Measurements from ENCODE around the gene DIAPH2.

Gene DIAPH2

DNA sequence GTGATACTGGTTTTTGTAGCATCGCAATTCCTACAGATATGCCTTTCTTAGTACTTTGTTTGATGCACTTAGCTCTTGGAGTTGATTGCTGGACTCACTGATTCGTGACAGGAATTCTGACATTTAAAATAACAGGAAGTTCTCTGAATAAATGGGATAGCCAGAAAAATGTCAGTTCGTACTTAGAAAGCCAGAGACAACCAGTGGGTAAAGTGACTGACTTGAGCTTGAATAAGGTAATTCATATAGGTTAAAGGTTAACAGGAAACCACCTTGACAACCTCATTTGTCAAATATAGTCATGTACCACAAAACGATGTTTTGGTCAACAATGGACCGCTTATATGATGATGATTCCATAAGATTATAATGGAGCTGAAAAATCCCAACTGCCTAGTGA lies 380.4 kb downstream of the DIAPH2 start:
- no peak for DNase-seq

GRCh38 chrX:97065973-97066372 lies 381.3 kb downstream of the DIAPH2 start:
- DNase-seq, result no peak

DNA sequence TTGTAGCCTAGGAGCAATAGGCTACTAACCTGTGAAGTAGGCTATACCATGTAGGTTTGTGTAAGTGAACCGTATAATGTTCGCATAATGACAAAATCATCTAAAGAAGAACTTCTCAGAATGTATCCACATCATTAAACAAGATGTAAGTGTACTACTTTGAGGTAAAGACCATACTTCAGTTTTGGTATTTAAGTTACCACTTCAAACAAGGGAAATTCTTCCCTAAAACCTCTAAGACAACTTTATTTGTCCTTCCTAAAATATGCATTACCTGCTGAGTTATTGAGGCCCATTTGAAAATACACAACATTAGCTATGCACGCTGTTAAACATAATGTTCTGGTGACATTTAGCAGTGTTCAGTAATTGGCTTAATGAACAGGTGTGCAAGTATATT lies 381.7 kb downstream of the DIAPH2 start:
- no peak for DNase-seq

GRCh38 chrX:97070346-97070745 lies 385.7 kb downstream of the DIAPH2 start:
- no peak for DNase-seq

DNA sequence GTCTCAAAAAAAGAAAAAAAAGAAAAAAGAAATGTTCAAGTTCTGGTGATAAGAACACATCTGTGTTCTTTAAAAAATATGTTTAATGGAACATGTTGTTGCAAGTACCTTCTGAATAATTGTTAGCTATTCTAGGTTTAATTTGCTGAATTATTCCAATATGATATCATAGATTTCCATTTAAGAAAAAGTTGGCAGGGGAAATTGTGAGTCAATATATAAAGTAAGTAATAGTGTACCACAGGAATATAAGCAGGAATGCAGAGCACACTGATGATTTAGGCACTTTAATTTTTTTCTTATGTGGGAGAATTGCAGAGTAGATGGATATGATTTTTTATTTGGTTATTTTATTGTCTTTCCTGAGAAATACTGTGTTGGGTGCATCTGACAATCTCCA lies 389.8 kb downstream of the DIAPH2 start:
- no peak for DNase-seq

- DNase-seq, result no peak
Measured at GRCh38 chrX:97089116-97089515, 404.5 kb downstream of the DIAPH2 start.

GRCh38 chrX:97096385-97096784 lies 411.7 kb downstream of the DIAPH2 start:
- DNase-seq, result no peak

DNA sequence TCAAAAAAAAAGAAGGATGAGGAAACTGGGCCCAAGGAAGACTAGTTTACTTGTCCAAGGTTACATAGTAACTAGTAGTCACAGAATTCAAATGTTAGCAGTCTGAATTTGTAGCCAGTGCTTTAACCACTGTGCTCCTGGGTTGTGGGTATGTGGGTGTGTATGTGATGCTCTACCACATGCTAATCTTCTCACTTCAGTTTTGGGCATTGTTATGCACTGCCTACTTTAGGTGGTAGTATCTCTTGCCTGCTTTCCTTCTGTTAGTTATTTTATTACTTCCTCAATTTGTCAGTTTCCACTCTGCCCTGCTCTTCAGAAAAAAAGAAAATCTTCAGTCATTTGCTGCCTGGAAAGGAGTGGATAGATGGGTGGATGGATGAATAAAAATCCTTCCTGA lies 418.3 kb downstream of the DIAPH2 start:
- no peak for DNase-seq

DNA sequence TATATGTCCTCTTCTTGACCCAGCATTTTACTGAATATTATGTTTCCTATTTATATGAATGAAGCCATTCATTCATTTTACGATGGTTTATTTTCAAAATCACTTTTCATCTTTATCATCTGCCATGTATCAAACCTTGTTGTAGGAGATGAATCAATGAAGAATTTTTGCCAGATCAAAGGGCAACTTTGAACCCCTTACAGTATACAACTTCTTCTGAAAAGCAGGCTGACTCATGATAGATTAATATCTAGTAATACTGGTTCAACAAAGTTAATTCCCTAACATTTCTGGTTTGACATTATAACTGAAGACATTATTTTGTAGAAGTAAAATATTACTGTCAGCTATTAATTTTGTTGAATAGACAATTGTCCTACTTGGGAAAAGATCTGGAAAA lies 425.1 kb downstream of the DIAPH2 start:
- no peak for DNase-seq

DNA sequence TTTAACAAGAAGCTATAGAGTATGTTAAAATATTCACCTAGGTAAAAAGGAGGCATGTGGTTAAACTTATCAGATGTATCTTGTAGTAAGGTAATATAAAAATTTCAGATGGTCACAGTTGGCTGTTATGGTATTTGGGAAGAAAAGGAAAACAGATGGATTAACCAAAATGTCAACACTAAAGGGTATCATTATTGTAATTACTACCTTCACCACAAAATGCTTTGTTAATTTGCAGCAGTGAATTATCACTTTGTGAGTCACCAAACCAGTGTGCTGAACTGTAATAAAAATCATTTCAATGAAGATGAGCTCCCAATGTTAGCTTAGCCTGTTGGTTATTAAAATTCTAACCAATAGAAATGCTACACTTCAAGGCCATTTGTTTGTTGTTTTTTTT lies 432.9 kb downstream of the DIAPH2 start:
- no peak for DNase-seq

DNA sequence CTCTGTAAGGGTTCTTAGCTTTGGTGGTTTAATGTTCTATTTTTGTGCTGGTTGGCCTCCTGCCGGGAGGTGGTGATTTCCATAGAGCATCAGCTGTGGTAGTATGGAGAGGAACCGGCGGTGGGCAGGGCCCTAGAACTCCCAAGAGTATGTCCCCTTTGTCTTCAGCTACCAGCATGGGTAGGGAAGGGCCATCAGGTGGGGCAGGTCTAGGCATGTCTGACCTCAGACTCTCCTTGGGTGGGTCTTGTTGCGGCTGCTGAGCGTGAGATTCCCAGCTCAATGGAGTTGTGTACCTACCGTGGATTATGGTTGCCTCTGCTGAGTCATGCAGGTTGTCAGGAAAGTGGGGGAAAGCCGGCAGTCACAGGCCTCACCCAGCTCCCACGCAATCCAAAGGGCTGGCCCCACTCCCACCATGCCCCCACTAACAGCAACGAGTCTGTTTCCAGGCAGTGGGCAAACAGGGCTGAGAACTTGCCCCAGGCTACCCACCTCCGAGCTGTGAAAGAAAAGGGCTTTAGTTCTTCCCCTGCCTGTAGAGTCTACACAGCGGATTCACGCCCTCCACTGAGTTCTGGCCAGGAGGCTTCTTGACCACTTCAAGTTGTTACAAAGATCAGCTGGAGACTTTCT lies 434.9 kb downstream of the DIAPH2 start:
- DNase-seq, result no peak

DNA sequence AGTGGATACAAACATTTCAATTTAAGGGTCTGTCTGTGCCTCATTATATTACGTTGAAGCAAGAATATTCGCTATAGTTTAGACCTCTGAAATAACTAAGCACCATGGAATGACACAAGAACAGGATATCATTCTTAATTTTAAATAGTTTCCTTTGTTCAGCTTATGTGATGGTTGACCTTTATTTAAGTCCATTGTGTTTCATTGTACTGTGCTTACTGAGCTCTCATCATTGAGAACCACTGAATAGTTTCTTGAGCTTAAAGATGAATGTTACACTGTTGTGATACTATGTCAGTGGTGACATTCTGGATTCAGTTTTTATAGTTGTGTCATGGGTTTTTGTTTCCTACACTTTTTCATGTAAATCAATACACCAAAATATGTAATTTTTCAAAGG lies 438.4 kb downstream of the DIAPH2 start:
- no peak for DNase-seq

DNA sequence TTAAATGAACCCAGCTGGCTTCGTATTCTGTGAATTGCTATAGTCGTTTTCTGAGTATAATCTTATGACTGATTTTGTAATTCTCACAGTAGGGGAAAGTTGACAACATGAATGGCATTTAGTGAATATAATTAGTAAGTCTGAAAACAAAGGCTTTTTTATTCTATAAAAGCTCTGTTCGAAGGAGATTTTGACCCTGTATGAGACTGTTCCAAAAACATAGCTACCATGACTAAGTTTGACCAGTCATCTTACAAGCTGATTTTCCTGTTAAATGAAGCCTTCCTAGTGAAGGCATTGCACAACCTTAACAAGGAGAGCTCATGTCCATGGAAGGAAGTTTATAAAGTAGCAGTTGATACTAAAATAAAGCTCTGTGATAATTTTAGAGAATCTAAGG lies 441.4 kb downstream of the DIAPH2 start:
- DNase-seq, result no peak

GRCh38 chrX:97132664-97133415 lies 448.2 kb downstream of the DIAPH2 start:
- no peak for DNase-seq

- no peak for DNase-seq
Measured at GRCh38 chrX:97145934-97146333, 461.3 kb downstream of the DIAPH2 start.

DNA sequence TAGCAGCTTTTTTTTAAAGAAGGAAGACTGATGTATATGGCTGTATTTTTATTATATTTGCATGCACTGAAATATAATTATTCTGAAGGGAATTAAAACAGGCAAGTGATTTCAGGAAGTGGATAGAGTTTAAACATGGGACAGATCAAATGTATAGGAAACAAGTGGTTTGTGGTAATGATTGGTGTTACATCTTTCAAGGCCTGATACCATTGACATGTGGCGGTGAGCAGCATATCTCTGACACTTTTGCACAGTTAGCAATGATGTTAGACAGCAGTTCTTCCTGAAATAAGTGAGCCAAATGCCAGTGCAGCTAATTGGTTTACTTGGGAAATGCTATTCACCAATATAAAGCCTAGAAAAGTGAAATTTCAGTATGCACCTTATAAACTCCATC lies 471.2 kb downstream of the DIAPH2 start:
- DNase-seq, result no peak

DNA sequence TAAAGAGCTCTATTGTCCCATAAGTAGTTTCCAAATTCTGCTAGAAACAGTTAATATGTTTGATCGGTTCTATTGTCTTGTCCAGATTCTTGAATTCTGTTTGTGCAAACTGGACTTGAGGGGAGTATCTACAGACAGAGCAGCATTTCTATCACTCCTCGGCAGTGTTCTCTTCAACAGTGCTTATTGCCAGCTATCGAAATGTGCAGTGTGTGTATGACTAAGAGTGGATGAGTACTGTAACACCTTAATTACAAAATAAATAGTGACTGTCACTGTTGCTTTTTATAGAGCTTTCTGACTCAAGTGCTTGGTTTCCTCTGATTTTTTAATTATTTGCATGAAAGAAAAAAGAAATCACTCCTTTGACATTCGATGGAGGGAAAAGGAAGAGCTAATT lies 473.6 kb downstream of the DIAPH2 start:
- peak; percentile 57 for DNase-seq

GRCh38 chrX:97159916-97160800 lies 475.5 kb downstream of the DIAPH2 start:
- no peak for DNase-seq

- no peak for DNase-seq
Measured at GRCh38 chrX:97167333-97167732, 482.7 kb downstream of the DIAPH2 start.

GRCh38 chrX:97168646-97169045 lies 484.0 kb downstream of the DIAPH2 start:
- no peak for DNase-seq

DNA sequence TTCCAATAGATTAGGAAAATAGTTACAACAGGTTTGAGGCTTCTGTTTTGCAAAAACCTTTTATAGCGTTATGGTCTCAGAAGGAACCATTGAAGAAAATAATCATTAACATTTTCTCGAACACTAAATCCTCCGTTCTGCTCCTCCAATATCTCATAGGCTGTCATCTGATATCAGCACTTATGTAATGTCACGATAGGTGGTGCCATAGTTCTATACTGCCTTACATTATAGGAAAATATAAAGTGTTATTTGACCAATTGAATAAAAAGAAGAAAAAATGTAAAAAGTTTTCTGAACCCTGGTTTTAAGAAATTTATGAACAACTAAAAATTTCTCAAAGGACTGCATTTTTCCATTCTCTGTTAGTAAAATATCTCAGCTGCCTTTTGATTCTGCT lies 490.5 kb downstream of the DIAPH2 start:
- DNase-seq, result no peak

DNA sequence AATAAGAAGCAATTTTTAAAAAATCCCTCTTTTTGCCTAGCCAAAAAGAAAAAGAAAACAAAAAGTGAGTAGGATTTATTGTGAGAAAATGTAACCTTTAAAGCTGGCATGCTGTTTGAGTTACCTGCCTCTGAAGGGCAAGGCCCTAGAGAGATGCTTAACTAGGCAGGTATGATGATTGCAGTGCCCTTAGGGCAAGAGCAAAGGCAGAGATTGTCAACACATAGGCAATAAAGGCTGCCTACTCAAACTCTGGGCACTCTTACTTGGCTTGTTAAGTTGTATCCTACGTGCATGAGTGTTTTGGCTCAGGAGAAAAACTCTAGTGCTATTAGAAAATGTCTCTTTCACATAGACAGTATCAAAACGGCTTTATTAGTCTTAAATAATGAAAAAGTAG lies 505.0 kb downstream of the DIAPH2 start:
- no peak for DNase-seq

- no peak for DNase-seq
Measured at GRCh38 chrX:97199501-97199900, 514.9 kb downstream of the DIAPH2 start.

DNA sequence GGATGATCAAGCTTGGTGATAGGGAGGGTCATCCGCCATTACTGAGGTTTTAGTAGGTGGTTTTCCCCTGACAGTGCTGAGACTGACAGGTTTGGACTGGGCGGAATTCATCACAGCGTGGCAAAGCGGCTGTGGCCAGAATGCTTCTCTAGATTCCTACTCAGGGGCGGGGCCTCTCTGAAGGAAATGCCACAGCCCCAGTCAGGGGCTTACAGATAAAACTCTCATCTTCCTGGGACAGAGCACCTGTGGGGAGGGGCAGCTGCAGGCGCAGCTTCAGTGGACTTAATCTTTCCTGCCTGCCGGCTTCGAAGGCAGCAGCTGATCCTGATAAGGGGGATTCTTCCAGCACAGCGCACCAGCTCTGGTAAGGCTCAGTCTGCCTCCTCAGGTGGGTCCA lies 515.8 kb downstream of the DIAPH2 start:
- no peak for DNase-seq
